B cell (primary cell): ENCODE results near the gene AKT3. TPM values are rescaled to one million over a fixed set of nuclear protein-coding genes. Genes with fewer than 3 reads are reported as not detected.

Experiments
- ATAC-seq: fragments of 200-7000 bp; cut with Tn5 transposase; one replicate; pipeline ENCODE4 v1.10.0; 2021; ENCODE audit warnings: low read depth, mild to moderate bottlenecking, moderate number of reproducible peaks, moderate library complexity
- CTCF ChIA-PET: fragments of 350-600 bp; sonication (Branson Sonifier 250); formaldehyde crosslinking; loops from one replicate; lab custom pipeline; 2021; ENCODE audit warnings: antibody characterized with exemption, inconsistent platforms; lab: Charles Lee
- POLR2A ChIA-PET: fragments of 350-600 bp; sonication (Branson Sonifier 250); formaldehyde crosslinking; loops from one replicate; lab custom pipeline; 2021; ENCODE audit warnings: antibody characterized with exemption; lab: Charles Lee
- DNase-seq: peaks from one replicate; pipeline ENCODE4 v3.0.0; 2013
- H2AFZ ChIP-seq: 2 replicates; pipeline ENCODE4 v1.6.1; 2012; ENCODE audit warnings: mild to moderate bottlenecking, low read depth, low read length; ENCODE audit not compliant: insufficient read depth, poor library complexity, severe bottlenecking
- H3K27ac ChIP-seq, 2 donors: 1 replicate in 1 of 2; 2 replicates in 1 of 2; pipeline ENCODE4 v1.5.1; 2012 to 2013; ENCODE audit warnings: low read length in 2 of 2, mild to moderate bottlenecking in 2 of 2, moderate library complexity in 1 of 2
- H3K27me3 ChIP-seq, 4 experiments: fragments of 200-600 bp in 1 of 4; sonication (generic) in 1 of 4; replicated peaks in 1 of 4; 1 replicate in 2 of 4; 2 replicates in 2 of 4; pipeline versions ENCODE4 v1.6.1 to v1.7.0; 2013 to 2016; ENCODE audit warnings: low read length in 3 of 4, mild to moderate bottlenecking in 2 of 4, mixed read lengths in 1 of 4, moderate library complexity in 1 of 4; ENCODE audit not compliant: insufficient read depth in 4 of 4, control insufficient read depth in 3 of 4; ENCODE audit errors: control extremely low read depth in 1 of 4
- H3K36me3 ChIP-seq, 2 experiments: replicated peaks in 1 of 2; 1 replicate in 1 of 2; 2 replicates in 1 of 2; pipeline versions ENCODE4 v1.6.1 to v1.7.1; 2013; ENCODE audit warnings: low read length in 1 of 2; ENCODE audit not compliant: insufficient read depth in 2 of 2, control insufficient read depth in 1 of 2; ENCODE audit errors: control extremely low read depth in 1 of 2, extremely low read depth in 1 of 2
- H3K4me1 ChIP-seq, 2 donors: fragments of 200-600 bp in 1 of 2; sonication (generic) in 1 of 2; 1 replicate in 1 of 2; 2 replicates in 1 of 2; pipeline versions ENCODE4 v1.5.1 to v1.6.1; 2013 to 2017; ENCODE audit warnings: low read length in 2 of 2; ENCODE audit not compliant: control insufficient read depth in 2 of 2, insufficient read depth in 2 of 2
- H3K4me2 ChIP-seq: replicated peaks from 2 replicates; pipeline ENCODE3; 2012; ENCODE audit warnings: mild to moderate bottlenecking, low read depth, low read length; ENCODE audit not compliant: poor library complexity, severe bottlenecking
- H3K4me3 ChIP-seq, 5 experiments: fragments of 200-600 bp in 1 of 5; sonication (generic) in 1 of 5; 1 replicate in 3 of 5; 2 replicates in 2 of 5; pipeline versions ENCODE4 v1.5.1 to v1.7.0; 2011 to 2016; ENCODE audit warnings: low read length in 4 of 5, mild to moderate bottlenecking in 4 of 5, low read depth in 2 of 5, control low read depth in 1 of 5, moderate library complexity in 1 of 5; ENCODE audit not compliant: insufficient read depth in 1 of 5; ENCODE audit errors: control extremely low read depth in 1 of 5, extremely low read depth in 1 of 5
- H3K79me2 ChIP-seq: fragments of 200-600 bp; sonication (generic); one replicate; pipeline ENCODE4 v1.6.0; 2016; ENCODE audit warnings: low read length; ENCODE audit not compliant: control insufficient read depth, insufficient read depth
- H3K9ac ChIP-seq: fragments of 200-600 bp; sonication (generic); 2 replicates; pipeline ENCODE4 v1.6.1; 2017; ENCODE audit warnings: mild to moderate bottlenecking, low read length, moderate library complexity
- H3K9me3 ChIP-seq, 3 donors: one replicate each; pipeline versions ENCODE4 v1.6.1 to v1.7.1; 2013; ENCODE audit warnings: low read length in 2 of 3; ENCODE audit not compliant: control insufficient read depth in 2 of 3, insufficient read depth in 1 of 3; ENCODE audit errors: control extremely low read depth in 1 of 3
- H4K20me1 ChIP-seq: 2 replicates; pipeline ENCODE4 v1.6.0; 2012; ENCODE audit warnings: mild to moderate bottlenecking, low read length; ENCODE audit not compliant: insufficient read depth, control insufficient read depth, poor library complexity, severe bottlenecking
- H3K27ac Mint-ChIP-seq: one replicate; pipeline ENCODE4 v1.8.0; 2021; ENCODE audit warnings: mixed read lengths
- H3K27me3 Mint-ChIP-seq: one replicate; pipeline ENCODE4 v1.8.0; 2021; ENCODE audit warnings: mixed read lengths
- H3K4me1 Mint-ChIP-seq: one replicate; pipeline ENCODE4 v1.8.0; 2021; ENCODE audit warnings: mixed read lengths
- H3K4me3 Mint-ChIP-seq: one replicate; pipeline ENCODE4 v1.8.0; 2021; ENCODE audit warnings: mixed read lengths
- H3K9me3 Mint-ChIP-seq: one replicate; pipeline ENCODE4 v1.8.0; 2022; ENCODE audit warnings: mixed read lengths; ENCODE audit not compliant: insufficient read depth
- EZH2 ChIP-seq: IDR thresholded peaks from 2 replicates; pipeline ENCODE4 v1.6.1; 2012; ENCODE audit warnings: borderline replicate concordance, low read depth, mild to moderate bottlenecking, moderate library complexity, low read length; ENCODE audit not compliant: insufficient read depth, poor library complexity, severe bottlenecking
- WGBS: methylation state at CpG from one replicate; pipeline ENCODE4 v1.1.5; 2013; ENCODE audit warnings: missing lambda C conversion rate; ENCODE audit not compliant: insufficient coverage; 5-methylcytosine and 5-hydroxymethylcytosine counted together
- intact Hi-C: fragments of 100-400 bp; cut with micrococcal nuclease; formaldehyde crosslinking; loops from one replicate; pipeline ENCODE4 v1.10.0; 2022
- polyA plus RNA-seq: library from polyadenylated mRNA; depleted of rRNA; stranded (reverse); fragments of >200 nt; gene quantifications from 2 replicates; pipeline ENCODE4 v1.2.3, GENCODE V29; 2012
- total RNA-seq, 2 donors: library from RNA; stranded (reverse); fragments of 120-200 nt in 1 of 2; gene quantifications; 1 replicate in 1 of 2; 2 replicates in 1 of 2; pipeline versions ENCODE4 v1.2.3 to v1.2.4, GENCODE V29; 2013 to 2022
- TF ChIP-seq, protein P1 (sequence below): fragments of 200-600 bp; IDR thresholded peaks from one replicate; pipeline ENCODE4 v1.8.0; 2022; ENCODE audit warnings: antibody characterized with exemption, mild to moderate bottlenecking

AKT3 gene
- total and polyA plus RNA-seq, 2 donors (not counting 1 experiment from before 2014, with no cell fraction given) = 4.4 to 148 TPM

DNA sequence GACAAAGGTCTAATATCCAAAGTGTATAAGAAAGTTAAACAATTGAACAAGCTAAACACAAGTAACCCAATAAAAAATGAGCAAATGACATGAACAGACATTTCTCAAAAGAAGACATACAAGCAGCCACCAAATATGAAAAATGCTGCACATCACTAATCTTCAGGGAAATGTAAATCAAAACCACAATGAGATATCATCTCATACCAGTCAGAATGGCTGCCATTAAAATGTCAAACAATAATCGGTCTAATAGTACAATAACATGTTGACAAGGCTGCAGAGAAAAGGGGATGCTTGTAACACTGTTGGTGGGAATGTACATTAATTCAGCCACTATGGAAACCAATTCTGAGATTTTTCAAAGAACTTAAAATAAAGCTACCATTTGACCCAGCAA lies 264.1 kb downstream of the AKT3 start:
- Mint-ChIP-seq H3K27me3 (no peaks in the 10 kb centered on the region), H3K4me3 (no peak overlapping the region), H3K4me1 (peaks cover 16% of the 10 kb centered on the region), H3K9me3 (peaks cover 22% of the 10 kb centered on the region), H3K27ac (no peak overlapping the region)
- Histone ChIP-seq H3K4me3 (no peak overlapping the region), H2AFZ (no peak overlapping the region), H3K4me2 (no peak overlapping the region), H3K36me3 (peaks cover 0 to 5% of the 10 kb centered on the region in 2 experiments), H3K27me3 (no peaks in the 10 kb centered on the region), H4K20me1 (no peaks in the 10 kb centered on the region), H3K9ac (no peak overlapping the region), H3K79me2 (peaks cover 5% of the 10 kb centered on the region), H3K27ac (no peak overlapping the region), H3K4me1 (peaks cover 0 to 4% of the 10 kb centered on the region in 2 donors), H3K9me3 (peaks cover 2 to 27% (median 9%) of the 10 kb centered on the region in 3 donors)
- intact Hi-C loops = no loop called here
- no CpG with 5 or more reads among the region's 1 CpG for WGBS
- POLR2A ChIA-PET = no interaction called here
- CTCF ChIA-PET = no interaction called here
- no peak for DNase-seq
- TF ChIP-seq, protein P1, sequence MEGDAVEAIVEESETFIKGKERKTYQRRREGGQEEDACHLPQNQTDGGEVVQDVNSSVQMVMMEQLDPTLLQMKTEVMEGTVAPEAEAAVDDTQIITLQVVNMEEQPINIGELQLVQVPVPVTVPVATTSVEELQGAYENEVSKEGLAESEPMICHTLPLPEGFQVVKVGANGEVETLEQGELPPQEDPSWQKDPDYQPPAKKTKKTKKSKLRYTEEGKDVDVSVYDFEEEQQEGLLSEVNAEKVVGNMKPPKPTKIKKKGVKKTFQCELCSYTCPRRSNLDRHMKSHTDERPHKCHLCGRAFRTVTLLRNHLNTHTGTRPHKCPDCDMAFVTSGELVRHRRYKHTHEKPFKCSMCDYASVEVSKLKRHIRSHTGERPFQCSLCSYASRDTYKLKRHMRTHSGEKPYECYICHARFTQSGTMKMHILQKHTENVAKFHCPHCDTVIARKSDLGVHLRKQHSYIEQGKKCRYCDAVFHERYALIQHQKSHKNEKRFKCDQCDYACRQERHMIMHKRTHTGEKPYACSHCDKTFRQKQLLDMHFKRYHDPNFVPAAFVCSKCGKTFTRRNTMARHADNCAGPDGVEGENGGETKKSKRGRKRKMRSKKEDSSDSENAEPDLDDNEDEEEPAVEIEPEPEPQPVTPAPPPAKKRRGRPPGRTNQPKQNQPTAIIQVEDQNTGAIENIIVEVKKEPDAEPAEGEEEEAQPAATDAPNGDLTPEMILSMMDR = no peak
- TF ChIP-seq EZH2 = no peak
- ATAC-seq = no peak

- POLR2A ChIA-PET = no interaction called here
Observed at GRCh38 chr1:243582326-243582725, 267.7 kb downstream of the AKT3 start.

More at GRCh38 chr1:243582326-243582725, 267.7 kb downstream of the AKT3 start:
- CTCF ChIA-PET = interaction anchor here (0.6 kb wide), 1 partner anchor 674 kb away, joined by 4 read pairs; no protein-coding TSS in a partner anchor
- no peak for ATAC-seq
- TF ChIP-seq, protein P1 = no peak
- no peak for TF ChIP-seq EZH2
- Histone ChIP-seq H2AFZ (no peak overlapping the region), H3K4me2 (no peak overlapping the region), H3K9me3 (peaks cover 5 to 17% (median 9%) of the 10 kb centered on the region in 3 donors), H3K36me3 (peaks cover 0 to 3% of the 10 kb centered on the region in 2 experiments), H4K20me1 (no peaks in the 10 kb centered on the region), H3K9ac (no peak overlapping the region), H3K27me3 (no peaks in the 10 kb centered on the region), H3K79me2 (peaks cover 5% of the 10 kb centered on the region), H3K4me1 (no peaks in the 10 kb centered on the region), H3K4me3 (no peak overlapping the region), H3K27ac (no peak overlapping the region)
- H3K27me3 Mint-ChIP-seq = no peaks in the 10 kb centered on the region
- intact Hi-C loops = no loop called here
- no CpG with 5 or more reads among the region's 1 CpG for WGBS
- no peak for DNase-seq
- H3K9me3 Mint-ChIP-seq = peaks cover 19% of the 10 kb centered on the region
- H3K27ac Mint-ChIP-seq = no peak overlapping the region
- H3K4me1 Mint-ChIP-seq = peaks cover 2% of the 10 kb centered on the region
- H3K4me3 Mint-ChIP-seq = no peak overlapping the region
